Gastroesophageal sphincter (tissue), 3 donors: ENCODE data around the gene OMA1.

Source experiments
- CTCF ChIP-seq, 4 experiments: fragments of 200-600 bp in 2 of 4; fragments of 450-650 bp in 2 of 4; sonication (generic) in 1 of 4; IDR thresholded peaks; one replicate each; pipeline ENCODE4 v1.5.1; 2017 to 2019; ENCODE audit warnings: antibody characterized with exemption in 4 of 4, mild to moderate bottlenecking in 2 of 4, moderate library complexity in 2 of 4
- EP300 ChIP-seq: sonication (generic); formaldehyde crosslinking; IDR thresholded peaks from one replicate; pipeline ENCODE4 v1.6.1; 2017; ENCODE audit warnings: antibody characterized with exemption, mild to moderate bottlenecking
- POLR2A ChIP-seq, 2 donors: fragments of 450-650 bp; IDR thresholded peaks; one replicate each; pipeline ENCODE4 v1.6.1; 2017; ENCODE audit warnings: antibody characterized with exemption in 2 of 2, mild to moderate bottlenecking in 2 of 2, moderate library complexity in 1 of 2
- POLR2AphosphoS5 ChIP-seq: sonication (generic); formaldehyde crosslinking; IDR thresholded peaks from one replicate; pipeline ENCODE4 v1.6.1; 2017; ENCODE audit warnings: antibody characterized with exemption

DNA sequence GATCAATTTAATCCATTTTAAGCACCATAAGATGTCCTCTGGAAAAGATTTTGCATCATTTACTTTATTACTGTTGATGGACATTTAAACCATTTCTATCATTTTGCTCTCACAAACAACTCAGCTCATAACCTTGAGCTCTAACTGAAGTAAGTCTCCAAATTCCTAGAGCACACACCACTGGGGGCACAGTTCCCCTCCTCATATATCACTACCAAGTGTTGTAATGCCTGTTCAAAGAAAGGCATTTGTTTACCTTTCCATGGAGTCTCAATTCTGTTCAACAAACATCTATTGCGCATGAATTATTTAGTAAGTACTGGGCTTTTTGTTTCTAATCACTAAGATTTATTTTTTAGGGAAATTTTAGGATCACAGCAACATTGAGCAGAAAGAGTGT is 8.9 kb upstream of the OMA1 start:
- TF ChIP-seq CTCF (IDR thresholded peaks at IDR 0.05) = no peak
- TF ChIP-seq EP300 = no peak
- TF ChIP-seq POLR2AphosphoS5 = no peak
- no peak for TF ChIP-seq POLR2A (IDR thresholded peaks at IDR 0.05)
